ENCODE measurements around the gene URGCP. TPM values are rescaled to one million over a fixed set of nuclear protein-coding genes. Genes with fewer than 3 reads are reported as not detected.

URGCP gene
- total and polyA plus RNA-seq, 10 of the 15 experiments (the other 5 are each of a cell fraction or from before 2014, with no cell fraction given): 2.0 to 29.7 (median 17.5) TPM

- TF ChIP-seq, protein P1, sequence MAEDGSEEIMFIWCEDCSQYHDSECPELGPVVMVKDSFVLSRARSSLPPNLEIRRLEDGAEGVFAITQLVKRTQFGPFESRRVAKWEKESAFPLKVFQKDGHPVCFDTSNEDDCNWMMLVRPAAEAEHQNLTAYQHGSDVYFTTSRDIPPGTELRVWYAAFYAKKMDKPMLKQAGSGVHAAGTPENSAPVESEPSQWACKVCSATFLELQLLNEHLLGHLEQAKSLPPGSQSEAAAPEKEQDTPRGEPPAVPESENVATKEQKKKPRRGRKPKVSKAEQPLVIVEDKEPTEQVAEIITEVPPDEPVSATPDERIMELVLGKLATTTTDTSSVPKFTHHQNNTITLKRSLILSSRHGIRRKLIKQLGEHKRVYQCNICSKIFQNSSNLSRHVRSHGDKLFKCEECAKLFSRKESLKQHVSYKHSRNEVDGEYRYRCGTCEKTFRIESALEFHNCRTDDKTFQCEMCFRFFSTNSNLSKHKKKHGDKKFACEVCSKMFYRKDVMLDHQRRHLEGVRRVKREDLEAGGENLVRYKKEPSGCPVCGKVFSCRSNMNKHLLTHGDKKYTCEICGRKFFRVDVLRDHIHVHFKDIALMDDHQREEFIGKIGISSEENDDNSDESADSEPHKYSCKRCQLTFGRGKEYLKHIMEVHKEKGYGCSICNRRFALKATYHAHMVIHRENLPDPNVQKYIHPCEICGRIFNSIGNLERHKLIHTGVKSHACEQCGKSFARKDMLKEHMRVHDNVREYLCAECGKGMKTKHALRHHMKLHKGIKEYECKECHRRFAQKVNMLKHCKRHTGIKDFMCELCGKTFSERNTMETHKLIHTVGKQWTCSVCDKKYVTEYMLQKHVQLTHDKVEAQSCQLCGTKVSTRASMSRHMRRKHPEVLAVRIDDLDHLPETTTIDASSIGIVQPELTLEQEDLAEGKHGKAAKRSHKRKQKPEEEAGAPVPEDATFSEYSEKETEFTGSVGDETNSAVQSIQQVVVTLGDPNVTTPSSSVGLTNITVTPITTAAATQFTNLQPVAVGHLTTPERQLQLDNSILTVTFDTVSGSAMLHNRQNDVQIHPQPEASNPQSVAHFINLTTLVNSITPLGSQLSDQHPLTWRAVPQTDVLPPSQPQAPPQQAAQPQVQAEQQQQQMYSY (CRISPR knock-in tag; IDR thresholded peaks at IDR 0.05): no peak
- TF ChIP-seq ZZZ3 (IDR thresholded peaks at IDR 0.05; ENCODE audit: control insufficient read depth, insufficient read length, low read depth): no peak
- TF ChIP-seq, protein P2, sequence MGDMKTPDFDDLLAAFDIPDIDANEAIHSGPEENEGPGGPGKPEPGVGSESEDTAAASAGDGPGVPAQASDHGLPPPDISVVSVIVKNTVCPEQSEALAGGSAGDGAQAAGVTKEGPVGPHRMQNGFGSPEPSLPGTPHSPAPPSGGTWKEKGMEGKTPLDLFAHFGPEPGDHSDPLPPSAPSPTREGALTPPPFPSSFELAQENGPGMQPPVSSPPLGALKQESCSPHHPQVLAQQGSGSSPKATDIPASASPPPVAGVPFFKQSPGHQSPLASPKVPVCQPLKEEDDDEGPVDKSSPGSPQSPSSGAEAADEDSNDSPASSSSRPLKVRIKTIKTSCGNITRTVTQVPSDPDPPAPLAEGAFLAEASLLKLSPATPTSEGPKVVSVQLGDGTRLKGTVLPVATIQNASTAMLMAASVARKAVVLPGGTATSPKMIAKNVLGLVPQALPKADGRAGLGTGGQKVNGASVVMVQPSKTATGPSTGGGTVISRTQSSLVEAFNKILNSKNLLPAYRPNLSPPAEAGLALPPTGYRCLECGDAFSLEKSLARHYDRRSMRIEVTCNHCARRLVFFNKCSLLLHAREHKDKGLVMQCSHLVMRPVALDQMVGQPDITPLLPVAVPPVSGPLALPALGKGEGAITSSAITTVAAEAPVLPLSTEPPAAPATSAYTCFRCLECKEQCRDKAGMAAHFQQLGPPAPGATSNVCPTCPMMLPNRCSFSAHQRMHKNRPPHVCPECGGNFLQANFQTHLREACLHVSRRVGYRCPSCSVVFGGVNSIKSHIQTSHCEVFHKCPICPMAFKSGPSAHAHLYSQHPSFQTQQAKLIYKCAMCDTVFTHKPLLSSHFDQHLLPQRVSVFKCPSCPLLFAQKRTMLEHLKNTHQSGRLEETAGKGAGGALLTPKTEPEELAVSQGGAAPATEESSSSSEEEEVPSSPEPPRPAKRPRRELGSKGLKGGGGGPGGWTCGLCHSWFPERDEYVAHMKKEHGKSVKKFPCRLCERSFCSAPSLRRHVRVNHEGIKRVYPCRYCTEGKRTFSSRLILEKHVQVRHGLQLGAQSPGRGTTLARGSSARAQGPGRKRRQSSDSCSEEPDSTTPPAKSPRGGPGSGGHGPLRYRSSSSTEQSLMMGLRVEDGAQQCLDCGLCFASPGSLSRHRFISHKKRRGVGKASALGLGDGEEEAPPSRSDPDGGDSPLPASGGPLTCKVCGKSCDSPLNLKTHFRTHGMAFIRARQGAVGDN (IDR thresholded peaks at IDR 0.05): peak; percentile 15; the same call in 1 of the 2 replicates
- TF ChIP-seq RUNX3 (IDR thresholded peaks at IDR 0.05; ENCODE audit: low read length): peak; percentile 81
- TF ChIP-seq, protein P3, sequence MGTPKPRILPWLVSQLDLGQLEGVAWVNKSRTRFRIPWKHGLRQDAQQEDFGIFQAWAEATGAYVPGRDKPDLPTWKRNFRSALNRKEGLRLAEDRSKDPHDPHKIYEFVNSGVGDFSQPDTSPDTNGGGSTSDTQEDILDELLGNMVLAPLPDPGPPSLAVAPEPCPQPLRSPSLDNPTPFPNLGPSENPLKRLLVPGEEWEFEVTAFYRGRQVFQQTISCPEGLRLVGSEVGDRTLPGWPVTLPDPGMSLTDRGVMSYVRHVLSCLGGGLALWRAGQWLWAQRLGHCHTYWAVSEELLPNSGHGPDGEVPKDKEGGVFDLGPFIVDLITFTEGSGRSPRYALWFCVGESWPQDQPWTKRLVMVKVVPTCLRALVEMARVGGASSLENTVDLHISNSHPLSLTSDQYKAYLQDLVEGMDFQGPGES (IDR thresholded peaks at IDR 0.05): no peak
- TF ChIP-seq TBL1XR1 (IDR thresholded peaks at IDR 0.05; ENCODE audit: low read depth, low read length): no peak
- peak; percentile 5 for TF ChIP-seq FOS (IDR thresholded peaks at IDR 0.05; ENCODE audit: borderline replicate concordance, extremely low read depth, insufficient read length)
- TF ChIP-seq IRF4 (IDR thresholded peaks at IDR 0.05; ENCODE audit: low read depth, low read length): peak; percentile 38
- TF ChIP-seq ZBTB40 (IDR thresholded peaks at IDR 0.05; ENCODE audit: borderline replicate concordance): no peak; the same call in 1 of the 2 replicates
- TF ChIP-seq ZSCAN29 (IDR thresholded peaks at IDR 0.05): no peak
- TF ChIP-seq, protein P4, sequence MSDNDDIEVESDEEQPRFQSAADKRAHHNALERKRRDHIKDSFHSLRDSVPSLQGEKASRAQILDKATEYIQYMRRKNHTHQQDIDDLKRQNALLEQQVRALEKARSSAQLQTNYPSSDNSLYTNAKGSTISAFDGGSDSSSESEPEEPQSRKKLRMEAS (IDR thresholded peaks at IDR 0.05; ENCODE audit: low read depth, low read length): peak; percentile 60; the same call in 1 of the 2 replicates
- peak; percentile 88 for TF ChIP-seq JUNB (IDR thresholded peaks at IDR 0.05)
- TF ChIP-seq, protein P5, sequence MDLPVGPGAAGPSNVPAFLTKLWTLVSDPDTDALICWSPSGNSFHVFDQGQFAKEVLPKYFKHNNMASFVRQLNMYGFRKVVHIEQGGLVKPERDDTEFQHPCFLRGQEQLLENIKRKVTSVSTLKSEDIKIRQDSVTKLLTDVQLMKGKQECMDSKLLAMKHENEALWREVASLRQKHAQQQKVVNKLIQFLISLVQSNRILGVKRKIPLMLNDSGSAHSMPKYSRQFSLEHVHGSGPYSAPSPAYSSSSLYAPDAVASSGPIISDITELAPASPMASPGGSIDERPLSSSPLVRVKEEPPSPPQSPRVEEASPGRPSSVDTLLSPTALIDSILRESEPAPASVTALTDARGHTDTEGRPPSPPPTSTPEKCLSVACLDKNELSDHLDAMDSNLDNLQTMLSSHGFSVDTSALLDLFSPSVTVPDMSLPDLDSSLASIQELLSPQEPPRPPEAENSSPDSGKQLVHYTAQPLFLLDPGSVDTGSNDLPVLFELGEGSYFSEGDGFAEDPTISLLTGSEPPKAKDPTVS (IDR thresholded peaks at IDR 0.05; ENCODE audit: low read depth, low read length): no peak
Measured at GRCh38 chr7:43834463-43835251, 71.7 kb downstream of the URGCP start (continued).
